ENCODE measurements around the gene KTN1. TPM values are rescaled to one million over a fixed set of nuclear protein-coding genes. Genes with fewer than 3 reads are reported as not detected.

Gene KTN1
- total RNA-seq, 1 donor from 2014 or later = 146 TPM

DNA sequence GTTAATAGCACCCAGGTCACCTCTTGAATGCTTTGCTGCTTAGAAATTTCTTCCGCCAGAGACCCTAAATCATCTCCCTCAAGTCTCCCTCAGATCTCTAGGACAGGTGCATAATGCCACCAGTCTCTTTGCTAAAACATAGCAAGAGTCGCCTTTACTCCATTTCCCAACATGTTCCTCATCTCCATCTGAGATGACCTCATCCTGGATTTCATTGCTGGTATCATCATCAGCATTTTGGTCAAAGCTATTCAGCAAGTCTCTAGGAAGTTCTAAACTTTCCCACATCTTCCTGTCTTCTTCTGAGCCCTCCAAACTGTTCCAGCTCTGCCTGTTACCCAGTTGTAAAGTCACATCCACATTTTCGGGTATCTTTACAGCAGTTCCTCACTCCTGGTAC is 41.0 kb downstream of the KTN1 start:
- no peak overlapping the region for H3K4me3 ChIP-seq (ENCODE audit: low read depth, low read length)
- no peak for DNase-seq (ENCODE audit: low read depth)
- no peak for TF ChIP-seq CTCF (conservative IDR thresholded peaks at IDR 0.05; ENCODE audit: low read depth, low read length)

- H3K4me3 ChIP-seq (ENCODE audit: low read depth, low read length) = no peak overlapping the region
- no peak for DNase-seq (ENCODE audit: low read depth)
- no peak for TF ChIP-seq CTCF (conservative IDR thresholded peaks at IDR 0.05; ENCODE audit: low read depth, low read length)
Measured at GRCh38 chr14:55621391-55621790, 41.4 kb downstream of the KTN1 start.

DNA sequence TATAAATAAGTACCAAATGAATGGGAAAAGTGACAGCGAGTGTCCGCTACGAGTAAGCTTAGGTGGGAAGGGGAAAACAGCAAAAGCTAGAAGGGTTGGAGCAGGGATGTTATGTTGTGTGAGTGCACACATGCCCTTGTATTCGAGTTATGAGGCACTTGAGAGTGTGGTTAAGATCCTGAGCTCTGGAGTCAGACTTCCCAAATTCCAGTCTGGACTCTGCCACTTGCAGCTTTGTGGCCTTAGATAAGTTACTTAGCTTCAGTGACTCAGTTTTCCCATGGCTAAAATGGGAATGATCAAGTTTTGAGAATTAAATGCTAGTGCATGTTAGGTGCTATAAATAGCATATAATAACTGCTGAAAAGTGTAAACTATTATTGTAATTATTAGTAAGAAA is 44.9 kb downstream of the KTN1 start:
- no peak for TF ChIP-seq CTCF (conservative IDR thresholded peaks at IDR 0.05; ENCODE audit: low read depth, low read length)
- H3K4me3 ChIP-seq (ENCODE audit: low read depth, low read length) = no peak overlapping the region
- no peak for DNase-seq (ENCODE audit: low read depth)

DNA sequence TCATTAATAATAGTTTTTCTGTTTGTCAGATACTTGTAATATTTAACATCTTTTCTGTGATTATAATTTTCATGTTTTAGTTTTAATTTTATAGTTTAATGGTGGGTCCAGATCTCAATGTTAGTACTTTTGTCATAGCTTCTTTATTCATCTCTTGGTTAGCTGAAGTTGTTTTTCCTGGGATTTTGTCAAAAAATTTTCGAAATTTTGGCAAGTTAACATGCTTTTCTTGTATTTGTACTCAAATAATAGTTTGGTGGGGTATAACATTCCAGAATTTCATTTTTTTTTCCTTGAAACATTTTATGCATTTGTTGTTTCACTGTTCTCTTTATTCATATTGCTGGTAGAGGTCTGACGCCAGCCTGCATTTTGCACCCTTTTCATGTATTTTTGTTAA is 45.5 kb downstream of the KTN1 start:
- H3K4me3 ChIP-seq (ENCODE audit: low read depth, low read length) = no peak overlapping the region
- TF ChIP-seq CTCF (conservative IDR thresholded peaks at IDR 0.05; ENCODE audit: low read depth, low read length) = no peak
- no peak for DNase-seq (ENCODE audit: low read depth)

GRCh38 chr14:55626131-55626530 is 46.1 kb downstream of the KTN1 start:
- DNase-seq (ENCODE audit: low read depth) = no peak
- TF ChIP-seq CTCF (conservative IDR thresholded peaks at IDR 0.05; ENCODE audit: low read depth, low read length) = no peak

GRCh38 chr14:55628426-55628825 is 48.4 kb downstream of the KTN1 start:
- H3K4me3 ChIP-seq (ENCODE audit: low read depth, low read length) = no peak overlapping the region
- TF ChIP-seq CTCF (conservative IDR thresholded peaks at IDR 0.05; ENCODE audit: low read depth, low read length) = no peak
- DNase-seq (ENCODE audit: low read depth) = no peak

More at GRCh38 chr14:55626131-55626530, 46.1 kb downstream of the KTN1 start:
- no peak overlapping the region for H3K4me3 ChIP-seq (ENCODE audit: low read depth, low read length)

- DNase-seq (ENCODE audit: low read depth) = no peak
- H3K4me3 ChIP-seq (ENCODE audit: low read depth, low read length) = no peak overlapping the region
- TF ChIP-seq CTCF (conservative IDR thresholded peaks at IDR 0.05; ENCODE audit: low read depth, low read length) = no peak
Measured at GRCh38 chr14:55638665-55639064, 58.7 kb downstream of the KTN1 start.
